Ecto neural progenitor cell (in vitro differentiated cells): Measurements from ENCODE around the gene YTHDF2.
"Not testable (repeated sequence)": the region's sequence is repeated elsewhere in the genome, so short reads cannot be mapped to it uniquely, and the experiment has no call there.

Experiments
- DNase-seq: peaks from one replicate; pipeline ENCODE4 v3.0.0-alpha.2; 2018; ENCODE audit warnings: low spot score

YTHDF2 gene

DNA sequence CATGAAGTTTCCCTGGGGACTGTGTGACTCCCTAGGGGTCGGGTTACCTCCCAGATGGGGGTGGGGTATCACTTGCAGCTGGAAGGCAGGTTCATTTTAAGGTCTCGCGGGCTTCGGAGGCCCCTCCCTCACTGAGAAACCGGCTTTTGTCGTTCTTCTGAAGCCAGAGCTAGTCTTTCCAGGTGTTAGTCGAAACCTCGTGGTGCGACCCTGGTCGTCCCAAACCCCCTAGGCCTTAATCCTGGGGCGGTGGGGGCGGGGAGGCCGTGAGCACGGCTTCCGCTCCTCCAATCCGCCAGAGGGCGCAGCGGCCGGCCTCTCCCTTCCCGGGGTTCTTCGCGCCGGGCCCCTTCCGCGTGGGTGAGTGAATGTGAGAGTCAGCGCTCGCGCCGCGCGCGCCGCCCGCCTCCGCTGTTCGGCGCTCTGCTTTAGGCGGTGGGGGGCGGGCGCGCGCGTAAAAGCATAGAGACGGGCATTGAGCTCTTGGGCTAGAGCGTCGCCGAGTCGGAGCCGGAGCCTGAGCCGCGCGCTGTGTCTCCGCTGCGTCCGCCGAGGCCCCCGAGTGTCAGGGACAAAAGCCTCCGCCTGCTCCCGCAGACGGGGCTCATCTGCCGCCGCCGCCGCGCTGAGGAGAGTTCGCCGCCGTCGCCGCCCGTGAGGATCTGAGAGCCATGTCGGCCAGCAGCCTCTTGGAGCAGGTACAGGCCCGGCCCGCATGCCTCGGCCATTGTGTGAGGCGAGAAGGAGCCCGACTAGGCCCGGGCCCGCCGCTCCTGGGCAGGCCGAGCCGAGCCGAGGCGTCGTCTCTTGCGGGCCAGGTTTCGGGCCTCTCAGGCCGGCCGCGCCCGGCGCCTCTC lies at the start of gene YTHDF2:
Gene YTHDF2, plus strand, starts transcription at position 491 of the 857 bp plus-strand sequence. Its CDS starts 181 bp downstream, at position 672.
- DNase-seq, result peak; percentile 99

DNA sequence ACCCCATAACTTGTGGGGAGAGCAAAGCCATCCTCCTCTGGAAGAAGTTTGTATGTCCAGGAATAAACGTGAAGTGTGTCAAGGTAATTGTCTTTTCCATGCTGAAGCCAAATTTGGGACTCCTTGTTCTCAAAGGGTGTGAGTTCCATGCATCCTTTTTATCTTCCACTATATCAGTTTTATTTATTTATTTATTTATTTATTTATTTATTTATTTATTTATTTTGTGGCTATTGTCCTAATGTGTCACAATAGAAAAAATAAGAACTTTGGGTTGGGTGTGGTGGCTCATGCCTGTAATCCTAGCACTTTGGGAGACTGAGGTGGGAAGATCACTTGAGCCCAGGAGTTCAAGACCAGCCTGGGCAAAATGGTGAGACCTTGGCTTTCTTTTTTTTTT lies 45.1 kb upstream of the YTHDF2 start:
- DNase-seq, result not testable (repeated sequence)

DNA sequence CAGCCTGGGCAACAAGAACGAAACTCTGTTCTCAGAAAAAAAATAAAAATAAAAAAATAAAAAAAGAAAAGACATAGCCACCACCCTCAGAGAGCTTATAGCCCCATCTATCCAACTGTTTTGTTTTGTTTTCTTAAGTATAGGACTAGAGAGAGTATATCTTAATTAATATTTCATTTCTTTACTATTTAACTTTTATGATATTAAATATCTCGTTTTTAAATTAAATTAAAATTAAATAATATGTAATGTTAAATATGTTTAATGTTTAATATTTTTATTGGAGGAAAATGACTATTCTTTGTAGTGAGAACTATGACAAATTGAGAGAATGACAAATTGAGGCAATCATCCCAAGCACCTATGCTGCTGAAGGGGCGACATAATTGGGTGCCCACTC lies 33.1 kb upstream of the YTHDF2 start:
- DNase-seq, result no peak

DNA sequence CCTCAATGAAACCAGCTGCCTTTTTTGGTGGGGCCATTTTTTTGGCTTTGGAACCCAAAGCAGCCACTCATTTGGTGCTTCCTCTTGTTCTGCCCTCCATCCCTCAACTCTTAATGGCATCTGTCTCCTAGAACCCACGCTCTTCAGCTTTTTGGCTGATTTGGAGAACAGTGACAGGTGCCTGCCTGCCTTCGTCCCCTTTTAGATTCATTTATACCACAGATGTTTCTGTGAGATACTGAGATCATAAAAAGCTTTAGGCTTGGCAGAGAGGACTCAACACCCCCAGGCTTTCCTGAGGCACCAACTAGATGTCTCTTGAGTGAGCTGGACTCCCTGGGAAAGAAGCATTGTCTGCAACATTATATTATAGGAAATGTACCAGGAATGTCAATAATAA lies 20.4 kb upstream of the YTHDF2 start:
- no peak for DNase-seq

DNA sequence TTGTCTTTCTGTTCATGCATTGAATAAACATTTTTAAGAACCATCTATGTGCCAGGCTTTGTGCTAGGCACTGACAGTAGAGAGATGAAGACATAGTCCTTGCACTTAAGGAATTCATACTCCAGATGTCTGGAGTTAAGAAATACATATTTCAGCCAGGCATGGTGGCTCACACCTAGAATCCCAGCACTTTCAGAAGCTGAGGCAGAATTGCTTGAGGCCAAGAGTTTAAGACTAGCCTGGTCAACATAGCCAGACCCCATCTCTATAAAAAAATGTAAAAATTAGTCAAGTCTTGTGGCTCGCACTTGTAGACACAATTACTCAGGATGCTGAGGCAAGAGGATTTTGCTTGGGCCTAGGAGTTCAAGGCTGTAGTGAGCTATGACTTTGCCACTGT lies 18.6 kb upstream of the YTHDF2 start:
- no peak for DNase-seq

DNA sequence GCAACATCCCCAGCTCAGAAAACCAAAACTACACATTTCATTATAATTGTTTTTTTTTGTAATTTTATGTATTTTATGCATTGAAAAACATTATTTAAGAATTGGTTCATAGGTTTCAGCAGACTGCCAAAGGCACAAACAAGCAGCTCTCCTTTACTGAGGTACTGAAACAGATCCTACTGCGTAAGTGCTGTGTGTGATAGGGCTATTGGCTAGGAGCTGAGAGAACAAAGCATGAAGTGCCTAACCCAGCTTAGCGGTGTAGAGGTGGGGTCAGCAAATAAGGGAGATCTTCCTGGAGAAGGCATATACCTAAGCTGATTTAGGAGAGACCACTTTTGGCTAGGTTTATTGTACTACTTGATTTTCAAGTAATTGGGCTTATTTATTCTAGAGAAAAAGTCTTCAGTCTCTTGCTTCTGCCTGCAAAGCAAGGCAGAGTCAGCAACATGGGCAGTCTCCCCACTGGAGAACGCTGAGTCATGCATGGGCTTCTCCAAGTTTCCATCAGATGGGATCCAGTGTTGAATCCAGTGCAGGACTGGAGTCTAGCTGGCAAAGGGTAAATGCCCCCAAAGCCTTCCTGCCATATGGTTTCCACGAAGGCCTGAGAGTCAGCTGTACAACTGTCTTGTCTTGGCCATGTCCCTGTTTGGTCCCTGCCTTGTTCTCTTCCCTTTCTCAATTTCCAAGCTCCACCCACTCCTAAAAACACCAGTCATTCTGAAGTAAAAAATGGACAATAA lies 18.0 kb upstream of the YTHDF2 start:
- no peak for DNase-seq

DNA sequence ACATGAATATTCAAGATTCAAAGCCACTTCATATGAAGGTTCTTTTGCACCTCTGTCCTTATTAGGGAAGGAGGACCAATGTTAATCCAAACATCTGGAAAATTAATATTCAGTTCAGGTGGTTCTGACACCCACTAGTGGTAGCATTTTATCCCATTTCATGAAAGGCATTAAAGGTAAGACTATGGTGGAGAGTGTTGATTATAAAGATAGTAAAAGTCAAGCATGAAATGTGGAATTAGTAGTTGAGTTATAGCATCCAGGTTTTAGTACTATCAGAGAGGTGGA lies 17.5 kb upstream of the YTHDF2 start:
- DNase-seq, result no peak

DNA sequence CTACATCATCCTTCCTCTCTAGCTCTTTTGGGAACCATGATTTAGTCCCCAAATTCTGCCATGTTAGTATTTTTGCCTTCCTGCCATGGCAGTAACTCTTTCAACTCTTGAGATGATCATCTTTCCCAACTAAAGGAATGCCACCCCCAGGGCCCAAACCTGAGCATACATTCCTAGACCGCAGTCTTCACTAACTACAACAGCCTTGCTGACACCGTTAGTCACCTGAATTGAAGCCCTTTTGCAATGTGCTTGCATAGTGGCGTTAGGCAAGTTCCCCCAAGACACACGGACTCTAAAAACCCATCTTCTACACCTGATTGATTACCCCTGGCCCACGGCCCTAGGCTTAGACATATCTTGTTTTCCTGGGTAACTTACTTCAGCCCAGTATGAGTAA lies 16.4 kb upstream of the YTHDF2 start:
- no peak for DNase-seq

DNA sequence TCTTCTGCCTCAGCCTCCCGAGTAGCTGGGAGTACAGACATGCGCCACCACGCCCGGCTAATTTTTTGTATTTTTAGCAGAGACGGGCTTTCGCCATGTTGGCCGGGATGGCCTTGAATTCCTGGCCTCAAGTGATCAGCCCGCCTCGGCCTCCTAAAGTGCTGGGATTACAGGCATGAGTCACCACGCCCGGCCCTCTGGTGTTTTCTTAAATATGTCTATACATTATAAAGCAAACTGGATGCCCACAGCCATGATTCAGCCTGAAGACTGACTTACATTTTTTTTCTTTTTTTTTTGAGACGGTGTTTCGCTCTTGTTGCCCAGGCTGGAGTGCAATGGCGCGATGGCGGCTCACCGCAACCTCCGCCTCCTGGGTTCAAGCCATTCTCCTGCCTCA lies 14.8 kb upstream of the YTHDF2 start:
- DNase-seq, result not testable (repeated sequence)

DNA sequence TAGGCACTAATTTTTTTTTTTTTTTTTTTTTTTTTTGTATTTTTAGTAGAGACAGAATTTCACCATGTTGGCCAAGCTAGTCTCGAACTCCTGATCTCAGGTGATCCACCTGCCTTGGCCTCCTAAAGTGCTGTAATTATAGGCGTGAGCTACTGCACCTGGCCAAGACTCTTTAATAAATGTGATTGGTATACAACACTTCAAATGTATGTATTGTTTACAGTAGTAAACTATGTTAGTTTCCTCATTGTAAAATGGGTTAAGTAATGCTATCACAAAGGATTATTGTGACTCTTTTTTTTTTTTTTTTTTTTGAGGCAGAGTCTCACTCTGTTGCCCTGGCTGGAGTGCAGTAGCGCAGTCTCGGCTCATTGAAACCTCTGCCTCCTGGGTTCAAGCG lies 11.4 kb upstream of the YTHDF2 start:
- DNase-seq, result not testable (repeated sequence)

DNA sequence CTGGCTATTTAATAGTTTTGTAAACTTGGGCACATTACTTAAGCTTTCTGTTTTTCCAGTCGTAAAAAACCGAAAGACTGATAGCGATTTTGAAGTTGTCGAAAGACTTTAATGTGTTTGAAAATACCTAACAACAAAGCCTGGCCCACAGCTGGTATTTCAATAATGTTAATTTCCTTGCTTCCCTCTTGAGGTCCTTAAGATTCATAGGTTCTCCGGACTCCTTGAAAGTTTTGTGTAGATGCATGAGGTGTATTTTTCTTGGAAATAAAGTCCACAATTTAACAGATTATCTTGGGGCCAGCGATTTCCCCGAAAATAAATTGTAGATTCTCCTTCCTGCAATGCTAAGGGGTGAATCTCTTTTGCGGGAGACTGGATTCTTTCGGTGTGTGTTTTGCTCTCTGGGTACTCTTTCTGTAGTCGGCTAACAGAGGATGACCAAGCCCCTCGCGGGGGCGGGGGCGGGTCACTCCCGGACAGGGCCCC lies 735 bp upstream of the YTHDF2 start:
- DNase-seq, result no peak

DNA sequence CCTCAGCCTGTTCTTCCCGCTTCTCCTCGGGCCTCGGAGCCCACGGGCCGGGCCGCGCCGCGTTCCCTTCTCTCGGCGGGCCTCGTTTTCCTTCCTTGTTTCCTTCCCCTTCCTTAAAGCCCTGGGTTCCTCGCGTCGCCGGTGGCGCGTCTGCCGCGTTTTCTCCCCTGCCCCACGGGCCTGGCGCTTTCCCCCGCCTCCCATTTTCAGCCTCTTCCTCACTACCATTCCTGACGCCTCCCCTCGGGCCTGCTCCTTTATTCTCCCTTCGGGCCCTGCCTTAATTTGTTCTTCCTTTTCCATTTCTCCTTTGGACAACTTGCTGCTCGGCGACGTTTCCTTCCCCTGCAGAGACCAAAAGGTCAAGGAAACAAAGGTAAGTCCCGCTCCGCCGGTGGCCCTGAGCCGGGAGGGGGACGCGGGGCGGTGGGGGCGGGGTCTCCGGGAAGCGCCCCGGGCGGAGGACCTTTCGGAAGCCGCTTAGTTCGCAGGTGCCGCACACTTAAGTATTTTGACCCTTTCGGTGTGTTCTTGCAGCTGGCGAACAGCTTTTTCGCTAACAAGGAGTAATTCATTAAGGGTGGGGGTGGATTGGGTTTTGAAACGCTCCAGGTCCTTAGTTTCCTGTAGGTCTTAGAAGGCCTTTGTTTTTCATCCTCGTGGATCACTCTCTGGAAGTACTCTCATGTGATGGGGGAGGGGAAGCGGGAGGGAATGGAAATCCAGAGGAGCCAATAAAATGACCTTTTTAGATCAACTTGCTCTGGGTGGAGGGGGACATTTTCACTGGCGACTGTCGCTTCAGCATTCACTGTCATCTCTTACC lies 780 bp downstream of the YTHDF2 start:
- peak; percentile 85 for DNase-seq

DNA sequence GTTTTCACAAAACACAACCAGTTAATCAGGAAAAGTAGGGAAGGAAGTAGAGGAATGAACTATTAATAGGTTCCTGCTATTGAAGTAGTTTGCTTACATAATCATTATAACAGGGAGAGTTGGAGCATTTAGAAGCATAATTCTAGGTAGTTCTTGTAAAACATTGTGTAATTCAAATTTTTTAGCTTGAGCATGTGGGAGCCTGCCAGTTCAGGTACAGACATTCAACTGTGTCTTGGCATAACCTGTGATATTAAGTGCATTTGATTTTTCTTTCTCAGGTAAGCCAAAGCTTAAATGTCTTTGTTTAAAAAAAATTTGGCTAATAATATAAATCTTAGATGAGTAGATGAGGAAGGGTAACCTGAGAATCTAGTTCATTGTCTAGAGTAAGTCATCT lies 3.4 kb downstream of the YTHDF2 start:
- DNase-seq, result no peak

DNA sequence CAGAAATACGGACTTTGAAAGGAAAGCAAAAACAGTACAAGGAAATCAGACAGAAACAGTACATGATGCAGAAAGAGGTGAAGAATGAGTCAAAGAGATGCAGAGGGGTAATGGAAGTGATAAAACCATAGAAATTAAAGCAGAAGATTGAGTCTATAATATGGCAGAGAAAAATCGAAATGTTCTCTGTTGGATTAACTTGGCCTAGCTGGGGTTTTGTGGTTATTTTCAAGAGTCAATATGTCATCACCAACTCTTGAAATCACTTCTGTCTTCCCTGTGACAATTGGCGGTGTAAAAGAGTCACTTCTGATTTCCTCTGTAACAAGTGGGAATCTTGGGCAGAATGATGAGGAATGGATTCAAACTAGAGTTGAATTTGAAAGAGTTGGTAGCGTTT lies 7.4 kb downstream of the YTHDF2 start:
- no peak for DNase-seq

DNA sequence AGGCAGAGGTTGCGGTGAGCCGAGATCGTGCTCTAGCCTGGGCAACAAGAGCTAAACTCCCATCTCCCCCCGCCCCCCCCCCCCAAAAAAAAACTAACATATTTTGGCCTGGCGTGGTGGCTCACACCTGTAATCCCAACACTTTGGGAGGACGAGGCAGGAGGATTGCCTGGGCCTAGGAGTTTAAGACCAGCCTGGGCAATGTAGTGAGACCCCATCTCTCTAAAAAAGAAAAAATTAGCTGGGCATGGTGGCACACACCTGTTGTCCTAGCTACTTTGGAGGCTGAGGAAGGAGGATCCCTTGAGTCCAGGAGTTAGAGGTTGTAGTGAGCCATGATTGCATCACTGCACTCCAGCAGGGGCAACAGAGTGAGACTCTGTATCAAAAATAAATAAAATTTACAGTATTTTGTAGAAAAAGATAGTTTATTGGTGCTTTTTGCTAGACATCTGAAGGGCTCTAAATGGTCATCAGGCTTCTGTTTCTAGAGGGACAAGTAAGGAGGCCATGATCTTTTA lies 9.0 kb downstream of the YTHDF2 start:
- DNase-seq, result no peak

DNA sequence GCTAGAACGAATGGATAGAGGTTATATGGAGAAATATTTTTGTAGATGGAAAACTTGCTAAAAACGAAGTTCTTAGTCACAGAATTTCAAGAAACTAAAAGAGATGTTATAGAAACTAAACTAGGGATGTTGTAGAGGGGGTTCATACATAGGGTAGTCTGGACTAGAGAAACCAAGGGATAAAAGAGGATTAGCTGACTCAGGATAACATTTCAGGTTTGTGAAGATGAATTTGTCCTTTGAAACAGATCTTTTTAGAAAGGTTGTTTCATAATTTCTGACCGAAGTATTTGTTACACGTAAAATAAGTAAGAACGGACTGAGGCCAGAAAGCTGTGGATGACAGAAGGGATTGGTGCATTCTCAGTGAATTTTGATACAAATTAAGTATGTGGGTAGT lies 13.6 kb downstream of the YTHDF2 start:
- DNase-seq, result no peak

DNA sequence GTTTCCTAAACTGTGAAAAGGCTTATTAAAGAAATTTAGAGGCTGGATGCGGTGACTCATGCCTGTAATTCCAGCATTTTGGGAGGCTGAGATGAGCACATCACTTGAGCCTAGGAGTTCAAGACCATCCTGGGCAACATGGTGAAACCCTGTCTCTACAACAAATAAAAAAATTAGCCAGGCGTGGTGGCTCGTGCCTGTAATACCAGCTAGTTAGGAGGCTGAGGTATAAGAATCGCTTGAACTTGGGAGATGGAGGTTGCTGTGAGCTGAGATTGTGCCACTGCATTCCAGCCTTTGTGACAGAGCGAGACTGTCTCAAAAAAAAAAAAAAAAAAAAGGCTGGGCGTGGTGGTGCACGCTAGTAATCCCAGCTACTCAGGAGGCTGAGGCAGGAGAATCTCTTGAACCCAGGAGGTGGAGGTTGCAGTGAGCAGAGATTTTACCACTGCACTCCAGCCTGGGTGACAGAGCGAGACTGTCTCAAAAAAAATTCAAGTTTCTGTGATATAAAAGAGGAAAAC lies 14.1 kb downstream of the YTHDF2 start:
- DNase-seq, result not testable (repeated sequence)

DNA sequence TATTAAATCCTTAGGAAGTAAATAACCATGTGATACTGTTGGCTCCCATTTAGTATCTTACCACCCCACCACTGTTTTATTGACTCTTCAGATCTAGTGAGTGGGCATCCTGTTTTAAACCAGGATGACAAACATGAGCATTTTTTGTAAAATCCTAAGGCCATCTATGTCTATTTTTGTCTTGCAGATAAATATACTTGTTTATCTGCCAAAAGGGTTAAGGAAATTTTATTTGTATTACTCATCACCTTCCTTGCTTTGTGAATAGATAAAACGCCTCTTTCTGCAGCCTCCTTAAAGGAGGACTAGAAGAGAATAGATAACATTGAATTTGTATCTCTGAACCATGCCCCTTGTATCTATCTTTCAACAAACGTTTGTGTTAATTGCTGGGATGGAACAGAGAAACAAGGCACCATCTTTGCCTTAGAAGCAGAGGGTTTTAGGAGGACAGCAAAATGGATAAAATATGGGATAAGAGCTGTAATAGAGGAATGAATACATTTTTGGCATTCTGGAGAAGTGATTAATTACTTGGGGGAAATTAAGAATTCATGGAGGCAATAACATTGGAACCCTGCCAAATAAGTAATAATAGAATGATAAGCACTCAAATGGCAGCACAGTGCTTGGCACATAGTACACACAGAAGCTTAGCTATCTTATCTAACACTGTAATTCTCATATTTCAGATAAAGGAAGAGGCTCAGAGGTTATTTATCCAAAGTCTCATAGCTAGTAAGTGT lies 14.7 kb downstream of the YTHDF2 start:
- DNase-seq, result no peak

DNA sequence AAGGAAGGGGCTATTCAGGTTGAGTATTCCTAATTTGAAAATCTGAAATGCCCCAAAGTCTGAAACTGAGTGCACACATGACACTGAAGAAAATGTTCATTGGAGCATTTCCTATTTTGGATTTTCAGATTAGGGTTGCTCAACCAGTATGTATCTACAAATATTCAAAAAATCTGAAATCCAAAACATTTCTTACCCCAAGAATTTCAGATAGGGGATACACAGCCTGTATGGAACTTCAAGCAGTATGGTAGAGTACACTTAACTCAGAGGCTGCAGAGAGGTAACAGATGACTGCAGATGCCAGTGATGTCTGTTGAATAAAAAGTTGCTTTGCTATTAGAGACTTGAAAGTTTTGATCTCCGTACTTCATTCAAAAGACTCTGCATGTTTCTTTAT lies 19.0 kb downstream of the YTHDF2 start:
- no peak for DNase-seq

DNA sequence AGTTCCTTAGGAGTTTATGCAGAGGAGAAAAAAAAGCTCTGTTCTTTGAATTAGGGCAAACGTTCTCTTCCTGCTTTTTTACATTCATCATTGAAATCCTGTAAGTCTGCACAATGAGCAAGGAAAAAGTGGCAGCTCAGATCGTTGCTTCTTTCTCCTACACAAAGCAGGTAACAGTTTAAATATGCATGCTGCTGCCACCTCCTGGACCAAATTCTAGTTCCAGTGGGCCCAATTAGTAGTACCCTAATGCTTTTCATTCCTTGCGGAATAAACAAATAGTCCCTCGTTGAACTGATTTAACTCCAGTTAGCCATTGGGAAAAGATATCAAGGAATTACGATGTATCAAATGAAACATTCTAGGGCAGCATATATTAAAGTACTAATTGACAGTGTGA lies 20.1 kb downstream of the YTHDF2 start:
- DNase-seq, result no peak

DNA sequence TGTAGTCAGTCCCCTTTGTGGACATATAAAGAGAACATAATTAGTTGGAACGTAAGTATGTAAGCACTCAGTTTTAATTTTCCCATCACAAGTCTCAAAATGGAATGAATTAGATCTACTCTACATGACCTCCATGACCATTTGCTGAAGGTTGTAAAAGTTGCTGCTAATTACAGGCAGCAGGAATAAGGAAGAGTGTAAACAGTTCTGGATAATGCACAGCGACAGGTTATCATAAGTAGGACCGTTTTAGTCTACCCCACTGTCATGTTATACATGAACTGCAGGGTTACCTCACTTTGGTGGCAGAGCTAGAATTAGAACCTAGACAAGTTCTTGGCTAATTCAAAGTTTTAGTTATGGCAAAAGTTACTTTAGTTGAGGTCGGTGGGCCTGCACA lies 21.7 kb downstream of the YTHDF2 start:
- DNase-seq, result no peak
